ENCODE results near the gene DND1.

Gene DND1

GRCh38 chr5:140700177-140701144 lies 27.1 kb upstream of the DND1 start, which contains the start of gene ZMAT2:
Gene ZMAT2, plus strand, starts transcription at chr5:140700447. Its CDS starts 14 bp downstream, at chr5:140700461.
- no peaks in the 10 kb centered on the region for H3K27me3 ChIP-seq (ENCODE audit: control insufficient read depth, insufficient read depth, low read length)
- peak within 1 kb of the TSS; percentile 94 for H3K4me3 ChIP-seq (ENCODE audit: low read depth, low read length)
- H3K36me3 ChIP-seq (ENCODE audit: control insufficient read depth, insufficient read depth, low read length), result peaks cover 73% of the 10 kb centered on the region
- peak within 1 kb of the TSS; percentile 81 for H3K9ac ChIP-seq (ENCODE audit: low read depth, low read length)
- H3K9me3 ChIP-seq (ENCODE audit: control insufficient read depth, insufficient read depth, low read length), result no peaks in the 10 kb centered on the region
- H3K4me1 ChIP-seq (ENCODE audit: control insufficient read depth, insufficient read depth, low read length), result peaks cover 10% of the 10 kb centered on the region
- peak within 1 kb of the TSS; percentile 8 for H3K27ac ChIP-seq (ENCODE audit: low read depth, low read length)

- no peak overlapping the region for H3K9ac ChIP-seq (ENCODE audit: low read depth, low read length)
- H3K9me3 ChIP-seq (ENCODE audit: control insufficient read depth, insufficient read depth, low read length), result no peaks in the 10 kb centered on the region
- H3K36me3 ChIP-seq (ENCODE audit: control insufficient read depth, insufficient read depth, low read length), result peaks cover 62% of the 10 kb centered on the region
- H3K27me3 ChIP-seq (ENCODE audit: control insufficient read depth, insufficient read depth, low read length), result no peaks in the 10 kb centered on the region
- H3K27ac ChIP-seq (ENCODE audit: low read depth, low read length), result no peak overlapping the region
- H3K4me1 ChIP-seq (ENCODE audit: control insufficient read depth, insufficient read depth, low read length), result 0 out of 2 replicates have a peak, but pooled peaks cover 6% of the 10 kb centered on the region
- no peak overlapping the region for H3K4me3 ChIP-seq (ENCODE audit: low read depth, low read length)
These were observed 23.6 kb upstream of the DND1 start for GRCh38 chr5:140696891-140697492.

- Histone ChIP-seq H3K27me3 (ENCODE audit: control insufficient read depth, insufficient read depth, low read length) (no peaks in the 10 kb centered on the region), H3K27ac (ENCODE audit: low read depth, low read length) (no peak overlapping the region), H3K9ac (ENCODE audit: low read depth, low read length) (no peak overlapping the region), H3K4me1 (ENCODE audit: control insufficient read depth, insufficient read depth, low read length) (no peaks in the 10 kb centered on the region), H3K36me3 (ENCODE audit: control insufficient read depth, insufficient read depth, low read length) (peaks cover 62% of the 10 kb centered on the region), H3K4me3 (ENCODE audit: low read depth, low read length) (no peak overlapping the region), H3K9me3 (ENCODE audit: control insufficient read depth, insufficient read depth, low read length) (no peaks in the 10 kb centered on the region)
These were observed 20.9 kb upstream of the DND1 start for GRCh38 chr5:140694276-140694675.

GRCh38 chr5:140690941-140691924 lies 17.9 kb upstream of the DND1 start, which contains the start of the genes HARS1 and HARS2:
Gene HARS1, minus strand, starts transcription at chr5:140691370. Its CDS starts 66 bp downstream, at chr5:140691304.
Gene HARS2, plus strand, starts transcription at chr5:140691455. Its CDS starts 194 bp downstream, at chr5:140691649.
- H3K4me1 ChIP-seq (ENCODE audit: control insufficient read depth, insufficient read depth, low read length), result no peaks in the 10 kb centered on the region
- H3K9ac ChIP-seq (ENCODE audit: low read depth, low read length), result peak within 1 kb of the TSS; percentile 73
- H3K36me3 ChIP-seq (ENCODE audit: control insufficient read depth, insufficient read depth, low read length), result peaks cover 51% of the 10 kb centered on the region
- peak within 1 kb of the TSS; percentile 96 for H3K27ac ChIP-seq (ENCODE audit: low read depth, low read length)
- no peaks in the 10 kb centered on the region for H3K9me3 ChIP-seq (ENCODE audit: control insufficient read depth, insufficient read depth, low read length)
- H3K27me3 ChIP-seq (ENCODE audit: control insufficient read depth, insufficient read depth, low read length), result no peaks in the 10 kb centered on the region
- H3K4me3 ChIP-seq (ENCODE audit: low read depth, low read length), result peak within 1 kb of the TSS; percentile 94

- Histone ChIP-seq H3K27ac (ENCODE audit: low read depth, low read length) (no peak overlapping the region), H3K27me3 (ENCODE audit: control insufficient read depth, insufficient read depth, low read length) (no peaks in the 10 kb centered on the region), H3K9me3 (ENCODE audit: control insufficient read depth, insufficient read depth, low read length) (no peaks in the 10 kb centered on the region), H3K4me3 (ENCODE audit: low read depth, low read length) (peak overlapping the region; percentile 94), H3K4me1 (ENCODE audit: control insufficient read depth, insufficient read depth, low read length) (no peaks in the 10 kb centered on the region), H3K9ac (ENCODE audit: low read depth, low read length) (peak overlapping the region; percentile 73), H3K36me3 (ENCODE audit: control insufficient read depth, insufficient read depth, low read length) (peaks cover 44% of the 10 kb centered on the region)
These were observed 17.1 kb upstream of the DND1 start for GRCh38 chr5:140690376-140690932.

- Histone ChIP-seq H3K4me1 (ENCODE audit: control insufficient read depth, insufficient read depth, low read length) (no peaks in the 10 kb centered on the region), H3K9ac (ENCODE audit: low read depth, low read length) (no peak overlapping the region), H3K27me3 (ENCODE audit: control insufficient read depth, insufficient read depth, low read length) (no peaks in the 10 kb centered on the region), H3K4me3 (ENCODE audit: low read depth, low read length) (no peak overlapping the region), H3K36me3 (ENCODE audit: control insufficient read depth, insufficient read depth, low read length) (peaks cover 73% of the 10 kb centered on the region), H3K9me3 (ENCODE audit: control insufficient read depth, insufficient read depth, low read length) (no peaks in the 10 kb centered on the region), H3K27ac (ENCODE audit: low read depth, low read length) (no peak overlapping the region)
These were observed 5.6 kb upstream of the DND1 start for GRCh38 chr5:140678993-140679392.

- Histone ChIP-seq H3K27me3 (ENCODE audit: control insufficient read depth, insufficient read depth, low read length) (no peaks in the 10 kb centered on the region), H3K36me3 (ENCODE audit: control insufficient read depth, insufficient read depth, low read length) (peaks cover 73% of the 10 kb centered on the region), H3K4me3 (ENCODE audit: low read depth, low read length) (no peak overlapping the region), H3K9ac (ENCODE audit: low read depth, low read length) (no peak overlapping the region), H3K27ac (ENCODE audit: low read depth, low read length) (no peak overlapping the region), H3K9me3 (ENCODE audit: control insufficient read depth, insufficient read depth, low read length) (no peaks in the 10 kb centered on the region), H3K4me1 (ENCODE audit: control insufficient read depth, insufficient read depth, low read length) (no peaks in the 10 kb centered on the region)
These were observed 4.6 kb upstream of the DND1 start for GRCh38 chr5:140677947-140678346.

- no peaks in the 10 kb centered on the region for H3K27me3 ChIP-seq (ENCODE audit: control insufficient read depth, insufficient read depth, low read length)
- no peaks in the 10 kb centered on the region for H3K9me3 ChIP-seq (ENCODE audit: control insufficient read depth, insufficient read depth, low read length)
- H3K36me3 ChIP-seq (ENCODE audit: control insufficient read depth, insufficient read depth, low read length), result peaks cover 72% of the 10 kb centered on the region
- H3K27ac ChIP-seq (ENCODE audit: low read depth, low read length), result no peak overlapping the region
- H3K4me3 ChIP-seq (ENCODE audit: low read depth, low read length), result no peak overlapping the region
- H3K4me1 ChIP-seq (ENCODE audit: control insufficient read depth, insufficient read depth, low read length), result peaks cover 9% of the 10 kb centered on the region; the same call in 1 of the 2 replicates
- H3K9ac ChIP-seq (ENCODE audit: low read depth, low read length), result no peak overlapping the region
These were observed 1.3 kb upstream of the DND1 start for GRCh38 chr5:140674629-140675028.

- H3K4me3 ChIP-seq (ENCODE audit: low read depth, low read length), result no peak overlapping the region
- H3K9me3 ChIP-seq (ENCODE audit: control insufficient read depth, insufficient read depth, low read length), result no peaks in the 10 kb centered on the region
- no peak overlapping the region for H3K27ac ChIP-seq (ENCODE audit: low read depth, low read length)
- peaks cover 72% of the 10 kb centered on the region for H3K36me3 ChIP-seq (ENCODE audit: control insufficient read depth, insufficient read depth, low read length)
- peaks cover 9% of the 10 kb centered on the region; the same call in 1 of the 2 replicates for H3K4me1 ChIP-seq (ENCODE audit: control insufficient read depth, insufficient read depth, low read length)
- no peak overlapping the region for H3K9ac ChIP-seq (ENCODE audit: low read depth, low read length)
- H3K27me3 ChIP-seq (ENCODE audit: control insufficient read depth, insufficient read depth, low read length), result no peaks in the 10 kb centered on the region
These were observed 835 bp upstream of the DND1 start for GRCh38 chr5:140674211-140674610.
